Vagina (tissue), 2 donors: ENCODE results near the gene SUSD1. TPM values are rescaled to one million over a fixed set of nuclear protein-coding genes. Genes with fewer than 3 reads are reported as not detected.

Experiments used
- DNase-seq, 2 donors: peaks; one replicate each; pipeline ENCODE4 v3.0.0-alpha.2; 2017; ENCODE audit errors: extremely low spot score in 2 of 2
- H3K27ac ChIP-seq: fragments of 200-600 bp; sonication (generic); one replicate; pipeline ENCODE4 v1.5.1; 2019
- H3K27me3 ChIP-seq: fragments of 200-600 bp; sonication (generic); one replicate; pipeline ENCODE4 v1.5.1; 2019
- H3K36me3 ChIP-seq, 2 donors: fragments of 200-600 bp; sonication (generic); one replicate each; pipeline ENCODE4 v1.5.1; 2017 to 2019
- H3K4me1 ChIP-seq: fragments of 200-600 bp; sonication (generic); one replicate; pipeline ENCODE4 v1.5.1; 2019
- H3K4me3 ChIP-seq, 2 donors: fragments of 200-600 bp; sonication (generic); 1 replicate in 1 of 2; 2 replicates in 1 of 2; pipeline ENCODE4 v1.5.1; 2016 to 2019
- H3K9me3 ChIP-seq: fragments of 200-600 bp; sonication (generic); one replicate; pipeline ENCODE4 v1.5.1; 2019
- CTCF ChIP-seq, 3 experiments: fragments of 450-650 bp in 2 of 3; fragments of 200-600 bp in 1 of 3; sonication (generic) in 1 of 3; IDR thresholded peaks; one replicate each; pipeline ENCODE4 v1.5.1; 2017 to 2019; ENCODE audit warnings: antibody characterized with exemption in 3 of 3, mild to moderate bottlenecking in 2 of 3, moderate library complexity in 2 of 3
- POLR2A ChIP-seq, 2 donors: fragments of 450-650 bp; IDR thresholded peaks; one replicate each; pipeline ENCODE4 v1.6.1; 2017; ENCODE audit warnings: antibody characterized with exemption in 2 of 2, mild to moderate bottlenecking in 2 of 2, moderate library complexity in 2 of 2
- POLR2AphosphoS5 ChIP-seq, 2 donors: sonication (generic); formaldehyde crosslinking; IDR thresholded peaks; one replicate each; pipeline ENCODE4 v1.9.0; 2017; ENCODE audit warnings: antibody characterized with exemption in 2 of 2, mild to moderate bottlenecking in 2 of 2, low read depth in 1 of 2; ENCODE audit not compliant: insufficient read depth in 1 of 2
- intact Hi-C: fragments of 100-400 bp; cut with DNase I; formaldehyde crosslinking; loops from one replicate; pipeline ENCODE4 v1.15.1; 2023
- total RNA-seq: library from RNA; depleted of rRNA; stranded (reverse); fragments of >200 nt; gene quantifications from one replicate; pipeline ENCODE4 v1.2.3, GENCODE V29; 2016

The SUSD1 gene
- total RNA-seq, 1 donor from 2014 or later: 10.8 TPM

GRCh38 chr9:112145886-112146285, 29.2 kb downstream of the SUSD1 start:
- no peaks in the 10 kb centered on the region for H3K36me3 ChIP-seq
- no peaks in the 10 kb centered on the region for H3K9me3 ChIP-seq
- intact Hi-C loops: no loop called here
- H3K4me1 ChIP-seq: no peaks in the 10 kb centered on the region
- no peak for TF ChIP-seq POLR2A (IDR thresholded peaks at IDR 0.05)
- no peak for TF ChIP-seq CTCF (IDR thresholded peaks at IDR 0.05)
- TF ChIP-seq POLR2AphosphoS5 (IDR thresholded peaks at IDR 0.05; ENCODE audit: insufficient read depth in 1 of 2, low read depth in 1 of 2): no peak
- H3K27ac ChIP-seq: no peak overlapping the region
- H3K4me3 ChIP-seq: no peak overlapping the region
- peak in 1 of 2 donors; percentile 40 for DNase-seq
- no peaks in the 10 kb centered on the region for H3K27me3 ChIP-seq

GRCh38 chr9:112144807-112145206, 30.3 kb downstream of the SUSD1 start:
- Histone ChIP-seq H3K4me3 (no peak overlapping the region), H3K9me3 (no peaks in the 10 kb centered on the region), H3K4me1 (no peaks in the 10 kb centered on the region), H3K27me3 (no peaks in the 10 kb centered on the region), H3K27ac (no peak overlapping the region), H3K36me3 (no peaks in the 10 kb centered on the region)
- intact Hi-C loops: no loop called here
- TF ChIP-seq POLR2A (IDR thresholded peaks at IDR 0.05) (no peak), CTCF (IDR thresholded peaks at IDR 0.05) (no peak)
- no peak for DNase-seq

GRCh38 chr9:112142420-112142819, 32.7 kb downstream of the SUSD1 start:
- H3K36me3 ChIP-seq: no peaks in the 10 kb centered on the region
- no peak for TF ChIP-seq POLR2AphosphoS5 (IDR thresholded peaks at IDR 0.05; ENCODE audit: insufficient read depth in 1 of 2, low read depth in 1 of 2)
- TF ChIP-seq CTCF (IDR thresholded peaks at IDR 0.05): no peak
- no peak for TF ChIP-seq POLR2A (IDR thresholded peaks at IDR 0.05)
- H3K4me3 ChIP-seq: no peak overlapping the region
- no peak overlapping the region for H3K27ac ChIP-seq
- intact Hi-C loops: no loop called here
- H3K27me3 ChIP-seq: no peaks in the 10 kb centered on the region
- DNase-seq: no peak
- no peaks in the 10 kb centered on the region for H3K4me1 ChIP-seq
- H3K9me3 ChIP-seq: no peaks in the 10 kb centered on the region

GRCh38 chr9:112140936-112141335, 34.2 kb downstream of the SUSD1 start:
- intact Hi-C loops: no loop called here
- no peaks in the 10 kb centered on the region for H3K36me3 ChIP-seq
- TF ChIP-seq POLR2A (IDR thresholded peaks at IDR 0.05) (no peak), POLR2AphosphoS5 (IDR thresholded peaks at IDR 0.05; ENCODE audit: insufficient read depth in 1 of 2, low read depth in 1 of 2) (no peak), CTCF (IDR thresholded peaks at IDR 0.05) (no peak)
- no peak overlapping the region for H3K27ac ChIP-seq
- H3K27me3 ChIP-seq: no peaks in the 10 kb centered on the region
- no peaks in the 10 kb centered on the region for H3K9me3 ChIP-seq
- no peak for DNase-seq
- no peaks in the 10 kb centered on the region for H3K4me1 ChIP-seq
- no peak overlapping the region for H3K4me3 ChIP-seq

- Histone ChIP-seq H3K4me1 (no peaks in the 10 kb centered on the region), H3K9me3 (no peaks in the 10 kb centered on the region), H3K36me3 (no peaks in the 10 kb centered on the region), H3K27ac (no peak overlapping the region), H3K4me3 (no peak overlapping the region), H3K27me3 (no peaks in the 10 kb centered on the region)
- no peak for TF ChIP-seq POLR2A (IDR thresholded peaks at IDR 0.05)
- no peak for TF ChIP-seq CTCF (IDR thresholded peaks at IDR 0.05)
- no peak for TF ChIP-seq POLR2AphosphoS5 (IDR thresholded peaks at IDR 0.05; ENCODE audit: insufficient read depth in 1 of 2, low read depth in 1 of 2)
- intact Hi-C loops: no loop called here
- DNase-seq: no peak
Observed at GRCh38 chr9:112137066-112137465, 38.0 kb downstream of the SUSD1 start.
